Endothelial cell of umbilical vein (primary cell): Measurements from ENCODE around the gene KRTAP10-9.

Experiments used
- EZH2 ChIP-seq: IDR thresholded peaks from 2 replicates; pipeline ENCODE4 v1.6.1; 2012; ENCODE audit warnings: borderline replicate concordance, low read depth, mild to moderate bottlenecking, moderate library complexity, low read length, inconsistent platforms; ENCODE audit not compliant: severe bottlenecking
- FOS ChIP-seq: IDR thresholded peaks from 2 replicates; pipeline ENCODE4 v1.6.1; 2011; ENCODE audit warnings: mild to moderate bottlenecking, low read length, moderate library complexity, borderline replicate concordance; ENCODE audit not compliant: insufficient read depth
- MYC ChIP-seq: IDR thresholded peaks from one replicate; pipeline ENCODE4 v1.6.1; 2011; ENCODE audit warnings: mild to moderate bottlenecking, low read depth, low read length
- POLR2A ChIP-seq: IDR thresholded peaks from 2 replicates; pipeline ENCODE4 v1.6.1; 2012; ENCODE audit warnings: low read depth, mild to moderate bottlenecking, control low read depth, low read length
- POLR2AphosphoS5 ChIP-seq: IDR thresholded peaks from 2 replicates; pipeline ENCODE4 v1.6.1; 2012; ENCODE audit warnings: low read depth, mild to moderate bottlenecking, control low read depth, low read length, moderate library complexity; ENCODE audit not compliant: insufficient read depth
- TF ChIP-seq, protein P1 (sequence below), 2 donors: IDR thresholded peaks; 1 replicate in 1 of 2; 2 replicates in 1 of 2; pipeline ENCODE4 v1.5.1; 2011; ENCODE audit warnings: low read length in 2 of 2, mild to moderate bottlenecking in 2 of 2, moderate library complexity in 2 of 2, control low read depth in 1 of 2, inconsistent platforms in 1 of 2, low read depth in 1 of 2; ENCODE audit not compliant: insufficient read depth in 1 of 2; ENCODE audit errors: extremely low read depth in 1 of 2

DNA sequence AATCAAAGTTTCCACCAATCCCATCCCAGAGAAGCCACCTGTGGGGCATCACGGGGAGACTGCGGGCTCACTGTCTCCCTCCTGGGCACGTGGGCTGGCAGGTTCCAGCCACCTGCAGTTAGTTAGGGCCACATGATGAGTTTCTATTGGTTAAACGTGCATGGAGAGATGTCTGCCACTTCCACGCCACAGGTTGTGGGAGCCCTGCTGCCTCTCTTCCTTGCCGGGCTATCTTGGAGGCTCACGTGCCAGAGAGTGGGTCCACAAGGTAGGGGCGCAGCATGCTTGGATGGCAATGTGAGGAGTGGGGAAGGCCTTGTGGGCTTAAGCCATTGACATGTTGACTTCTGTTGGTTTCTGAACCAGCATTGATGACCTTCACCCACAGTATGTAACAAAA lies 23.0 kb upstream of the KRTAP10-9 start:
- TF ChIP-seq, protein P1, sequence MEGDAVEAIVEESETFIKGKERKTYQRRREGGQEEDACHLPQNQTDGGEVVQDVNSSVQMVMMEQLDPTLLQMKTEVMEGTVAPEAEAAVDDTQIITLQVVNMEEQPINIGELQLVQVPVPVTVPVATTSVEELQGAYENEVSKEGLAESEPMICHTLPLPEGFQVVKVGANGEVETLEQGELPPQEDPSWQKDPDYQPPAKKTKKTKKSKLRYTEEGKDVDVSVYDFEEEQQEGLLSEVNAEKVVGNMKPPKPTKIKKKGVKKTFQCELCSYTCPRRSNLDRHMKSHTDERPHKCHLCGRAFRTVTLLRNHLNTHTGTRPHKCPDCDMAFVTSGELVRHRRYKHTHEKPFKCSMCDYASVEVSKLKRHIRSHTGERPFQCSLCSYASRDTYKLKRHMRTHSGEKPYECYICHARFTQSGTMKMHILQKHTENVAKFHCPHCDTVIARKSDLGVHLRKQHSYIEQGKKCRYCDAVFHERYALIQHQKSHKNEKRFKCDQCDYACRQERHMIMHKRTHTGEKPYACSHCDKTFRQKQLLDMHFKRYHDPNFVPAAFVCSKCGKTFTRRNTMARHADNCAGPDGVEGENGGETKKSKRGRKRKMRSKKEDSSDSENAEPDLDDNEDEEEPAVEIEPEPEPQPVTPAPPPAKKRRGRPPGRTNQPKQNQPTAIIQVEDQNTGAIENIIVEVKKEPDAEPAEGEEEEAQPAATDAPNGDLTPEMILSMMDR (IDR thresholded peaks at IDR 0.05; ENCODE audit: extremely low read depth in 1 of 2, insufficient read depth in 1 of 2, low read depth in 1 of 2, low read length in 2 of 2) = no peak
- TF ChIP-seq POLR2A (no peak), POLR2AphosphoS5 (no peak), MYC (no peak), EZH2 (no peak), FOS (no peak)
